ENCODE results near the gene TNN. TPM values are rescaled to one million over a fixed set of nuclear protein-coding genes. Genes with fewer than 3 reads are reported as not detected.
A peak's percentile ranks its signal among the peaks of the same experiment; 100 is the strongest.

TNN gene
- total RNA-seq, 4 donors from 2014 or later, result 0.19 to 6.9 (median 0.40) TPM

GRCh38 chr1:175182201-175182746 lies 114.6 kb downstream of the TNN start:
- ATAC-seq (ENCODE audit: low FRiP score) (no peak), DNase-seq (ENCODE audit: low spot score) (no peak)
- no peak for TF ChIP-seq CTCF (IDR thresholded peaks at IDR 0.05)

GRCh38 chr1:175183586-175183985 lies 116.0 kb downstream of the TNN start:
- DNase-seq (ENCODE audit: low spot score), result no peak
- TF ChIP-seq CTCF (IDR thresholded peaks at IDR 0.05), result no peak
- ATAC-seq (ENCODE audit: low FRiP score), result no peak

- DNase-seq (ENCODE audit: low spot score) (no peak), ATAC-seq (ENCODE audit: low FRiP score) (no peak)
- TF ChIP-seq CTCF (IDR thresholded peaks at IDR 0.05), result no peak
These were observed 118.3 kb downstream of the TNN start for GRCh38 chr1:175185903-175186302.

- no peak for ATAC-seq (ENCODE audit: low FRiP score)
These were observed 119.0 kb downstream of the TNN start for GRCh38 chr1:175186433-175187160.

GRCh38 chr1:175188936-175189335 lies 121.3 kb downstream of the TNN start:
- ATAC-seq (ENCODE audit: low FRiP score) (no peak), DNase-seq (ENCODE audit: low spot score) (no peak)
- TF ChIP-seq CTCF (IDR thresholded peaks at IDR 0.05), result no peak

More at GRCh38 chr1:175186433-175187160, 119.0 kb downstream of the TNN start:
- no peak for TF ChIP-seq CTCF (IDR thresholded peaks at IDR 0.05)
- no peak for DNase-seq (ENCODE audit: low spot score)

- TF ChIP-seq CTCF (IDR thresholded peaks at IDR 0.05), result no peak
- ATAC-seq (ENCODE audit: low FRiP score) (no peak), DNase-seq (ENCODE audit: low spot score) (no peak)
These were observed 124.0 kb downstream of the TNN start for GRCh38 chr1:175191659-175192058.

GRCh38 chr1:175192111-175192629 lies 124.5 kb downstream of the TNN start:
- no peak for TF ChIP-seq CTCF (IDR thresholded peaks at IDR 0.05)
- ATAC-seq (ENCODE audit: low FRiP score) (peak; percentile 31), DNase-seq (ENCODE audit: low spot score) (peak; percentile 42)
